Spleen (tissue), 7 donors: ENCODE measurements around the gene WFDC9.

Experiments
- CTCF ChIP-seq, 11 experiments: fragments of 200-600 bp in 7 of 11; fragments of 450-650 bp in 4 of 11; sonication (generic) in 4 of 11; IDR thresholded peaks in 8 of 11; conservative IDR thresholded peaks in 3 of 11; 1 replicate in 7 of 11; 2 replicates in 4 of 11; pipeline versions ENCODE4 v1.4.0 to v1.8.0; 2016 to 2021; ENCODE audit warnings: antibody characterized with exemption in 11 of 11, inconsistent platforms in 4 of 11, mild to moderate bottlenecking in 1 of 11
- POLR2A ChIP-seq, 3 donors: fragments of 450-650 bp; IDR thresholded peaks; one replicate each; pipeline ENCODE4 v1.5.1; 2017; ENCODE audit warnings: antibody characterized with exemption in 3 of 3, mild to moderate bottlenecking in 1 of 3
- donor health status: DM: no; HTN: no; CAD: no; lungs with moderate emphysema.
- donor health status: DM: no; HTN: no; CAD: no.
- donor health status: DM: no; HTN: no; CAD: no.

- TF ChIP-seq CTCF (IDR thresholded peaks at IDR 0.05 in 8 of 11, conservative IDR thresholded peaks at IDR 0.05 in 3 of 11): no peak
- no peak for TF ChIP-seq POLR2A (IDR thresholded peaks at IDR 0.05)
These were observed 18.8 kb downstream of the WFDC9 start for GRCh38 chr20:45612314-45612713.
